RCC 7860 (cell line): Measurements from ENCODE around the gene MAGI2.
A peak's percentile ranks its signal among the peaks of the same experiment; 100 is the strongest.

Experiments used
- DNase-seq: peaks from one replicate; pipeline ENCODE4 v3.0.0-alpha.2; 2015; ENCODE audit warnings: low spot score
- FAIRE-seq: peaks from 2 replicates; lab custom pipeline; 2012; peaks lifted over from hg19 to GRCh38; lab: Jason Lieb, UNC

The MAGI2 gene

DNA sequence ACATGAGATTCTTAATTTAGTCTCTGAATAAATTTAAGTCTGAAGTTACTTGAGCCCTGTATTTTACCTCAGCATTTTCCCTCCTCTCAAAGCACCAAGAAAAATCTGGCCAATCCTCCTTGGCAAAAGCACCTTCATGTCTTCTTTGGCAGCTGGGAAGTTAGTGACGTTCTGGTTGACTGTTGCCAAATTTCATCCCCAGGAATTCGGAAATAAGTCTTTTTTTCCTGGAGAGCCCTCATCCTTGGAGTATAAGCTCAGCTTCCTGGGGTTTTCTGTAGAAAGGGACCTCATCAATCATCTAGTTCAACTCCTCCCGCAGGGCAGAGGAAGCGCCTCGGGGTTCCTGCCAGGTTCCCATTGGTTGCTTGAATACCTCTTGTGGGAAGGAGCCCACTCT, 1277.3 kb downstream of the MAGI2 start:
- no peak for FAIRE-seq

DNA sequence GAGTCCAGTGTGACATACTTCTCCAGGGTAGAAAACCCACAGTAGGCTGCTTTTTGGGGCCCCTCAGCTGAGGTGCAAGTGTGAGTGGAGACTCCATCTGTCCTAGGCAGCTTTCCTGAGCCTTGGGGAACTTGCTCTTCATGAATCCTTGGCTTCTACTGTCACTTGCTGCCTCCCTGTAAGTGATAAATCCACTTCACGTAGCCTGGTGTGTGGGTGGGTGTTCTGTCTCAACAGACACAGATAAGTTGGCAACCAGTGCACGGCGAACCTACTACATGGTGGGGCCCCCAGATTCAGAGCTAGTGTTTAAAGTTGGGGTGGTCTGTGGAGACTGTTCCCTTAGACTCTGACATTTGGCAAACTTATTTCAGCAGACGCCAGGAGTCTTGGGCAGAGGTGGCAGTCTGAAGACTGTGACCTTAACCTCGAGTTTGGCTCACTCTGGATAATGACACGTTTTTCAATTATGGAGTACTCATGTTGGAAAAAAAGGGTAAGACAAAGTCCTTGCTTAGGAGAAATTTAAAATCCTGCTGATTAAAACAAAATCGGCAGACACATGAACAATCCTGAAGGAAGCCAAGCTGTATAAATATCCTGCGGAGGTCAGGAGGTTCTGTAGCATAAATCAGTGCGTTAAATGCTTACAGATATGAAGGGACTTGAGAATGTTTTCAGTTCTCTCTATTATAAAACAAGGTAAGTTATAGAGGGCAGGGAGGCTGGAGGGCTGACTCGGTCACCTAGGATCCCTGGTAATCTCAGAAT, 1278.0 kb downstream of the MAGI2 start:
- DNase-seq (no peak), FAIRE-seq (no peak)

More for the DNA sequence above, 1277.3 kb downstream of the MAGI2 start:
- no peak for DNase-seq

DNA sequence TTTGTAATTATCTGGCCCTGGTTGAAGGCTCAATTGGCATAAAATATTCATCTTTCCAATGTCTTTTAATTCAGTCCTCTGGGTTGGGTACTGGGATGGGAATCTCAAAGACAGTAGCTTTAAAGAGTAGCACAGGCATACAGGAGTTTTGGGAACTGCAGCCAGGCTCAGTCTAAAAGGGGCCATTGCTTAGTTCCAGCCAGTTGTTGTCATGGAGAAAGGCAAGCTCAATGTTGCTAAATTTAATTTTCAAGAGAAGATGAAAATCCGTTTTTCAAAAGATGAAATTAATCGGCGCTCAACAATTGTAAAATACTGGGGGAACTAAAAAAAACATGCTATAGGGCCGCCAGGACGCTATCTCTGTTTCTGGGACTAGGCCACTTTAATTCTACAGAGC, 1279.8 kb downstream of the MAGI2 start:
- no peak for FAIRE-seq
- DNase-seq = no peak

DNA sequence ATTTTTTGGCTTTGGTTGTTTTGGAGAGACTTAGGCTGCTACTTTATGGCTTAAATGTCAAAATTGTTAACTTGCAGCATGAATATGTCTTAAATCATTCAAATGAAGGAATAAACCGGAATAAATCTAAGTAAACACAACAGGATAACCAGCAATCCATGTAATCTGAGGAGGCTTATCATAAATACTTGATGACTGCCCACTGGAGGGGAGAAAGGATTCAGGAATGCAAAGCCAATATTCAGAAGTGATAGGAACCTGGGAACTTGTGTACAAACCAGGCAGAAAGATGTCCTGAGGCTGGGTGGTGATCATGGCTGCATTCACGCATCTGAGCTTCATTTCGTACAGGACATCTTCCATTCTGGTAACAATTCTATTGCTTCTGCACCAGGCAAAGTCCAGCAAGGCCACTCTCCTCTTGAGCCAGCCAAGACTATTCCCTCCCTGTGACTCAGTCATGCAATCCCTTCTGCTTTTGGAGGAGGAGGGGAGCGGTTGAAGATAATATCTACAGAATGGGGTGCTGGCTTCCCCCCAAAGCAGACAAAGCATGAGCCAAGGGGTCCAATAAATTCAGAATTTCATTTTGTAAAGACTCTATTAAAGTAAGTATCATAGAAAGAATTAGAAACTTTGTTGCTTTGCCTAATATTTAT, 1280.4 kb downstream of the MAGI2 start:
- DNase-seq (no peak), FAIRE-seq (no peak)

DNA sequence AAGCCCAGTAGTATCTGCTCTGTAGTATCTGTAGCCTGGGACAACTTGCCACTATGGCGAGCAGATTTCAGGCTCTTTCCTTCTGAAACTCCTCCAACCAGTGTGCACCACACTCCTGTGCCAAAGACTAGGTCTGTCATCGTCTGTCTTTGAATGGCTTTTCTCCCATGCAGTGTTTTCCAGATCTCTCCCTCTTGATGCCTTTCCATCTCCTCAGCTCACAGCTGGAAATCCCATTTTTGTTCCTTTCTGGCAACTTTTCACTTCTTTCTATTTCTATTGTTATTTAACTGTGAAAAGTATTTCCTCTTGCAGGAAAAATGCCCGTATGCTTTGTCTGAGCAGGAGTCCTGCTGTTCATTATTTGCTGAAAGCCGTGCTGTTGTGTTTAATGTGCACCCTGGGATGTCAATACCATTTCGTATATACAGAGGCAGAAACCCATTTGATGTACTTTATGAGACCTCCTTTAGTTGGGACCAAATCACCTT, 1281.2 kb downstream of the MAGI2 start:
- FAIRE-seq (no peak), DNase-seq (no peak)

GRCh38 chr7:78171398-78171797, 1282.1 kb downstream of the MAGI2 start:
- DNase-seq (no peak), FAIRE-seq (no peak)

DNA sequence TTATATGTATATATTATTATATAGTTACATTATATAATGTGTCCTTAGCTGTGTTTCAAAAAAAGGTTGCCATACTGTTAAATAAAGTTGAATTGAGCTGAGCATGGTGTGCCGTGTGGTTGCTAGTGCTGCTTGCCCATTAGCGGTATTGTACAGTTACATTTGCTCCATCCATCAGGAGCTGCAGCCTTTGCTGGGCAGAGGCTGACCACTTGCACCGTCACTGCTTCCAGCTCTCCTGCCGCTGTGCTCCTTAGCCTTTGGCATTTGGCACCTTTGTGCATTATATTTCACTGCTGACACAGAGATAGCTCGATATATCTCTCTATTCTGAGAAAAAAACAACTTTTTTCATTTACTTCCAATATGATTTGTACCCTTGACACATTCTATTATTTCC, 1282.7 kb downstream of the MAGI2 start:
- no peak for FAIRE-seq
- DNase-seq = no peak

DNA sequence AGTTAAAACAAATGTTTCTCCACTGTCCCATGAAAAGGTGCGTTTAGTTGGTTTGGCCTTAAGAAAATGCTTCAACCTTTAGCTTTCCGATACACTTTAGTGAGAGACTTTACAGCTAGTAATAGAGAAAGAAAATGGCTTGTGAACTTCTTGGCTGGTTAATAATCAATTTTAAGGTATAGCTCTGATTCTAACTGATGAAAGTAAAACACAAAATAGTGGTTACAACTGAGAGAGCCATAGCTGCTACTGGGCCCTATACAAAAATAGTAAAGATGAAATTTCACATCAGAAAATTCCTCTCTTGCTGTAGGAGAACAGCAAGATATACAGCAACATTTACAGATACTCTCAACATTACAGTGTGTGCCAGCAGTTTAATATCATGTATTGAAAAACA, 1283.5 kb downstream of the MAGI2 start:
- DNase-seq (no peak), FAIRE-seq (no peak)

- DNase-seq = no peak
Measured at GRCh38 chr7:78168865-78169264, 1284.6 kb downstream of the MAGI2 start.

GRCh38 chr7:78167860-78168259, 1285.6 kb downstream of the MAGI2 start:
- no peak for DNase-seq
- no peak for FAIRE-seq

More at GRCh38 chr7:78168865-78169264, 1284.6 kb downstream of the MAGI2 start:
- no peak for FAIRE-seq

- DNase-seq (no peak), FAIRE-seq (no peak)
Measured at GRCh38 chr7:78165854-78166253, 1287.6 kb downstream of the MAGI2 start.

DNA sequence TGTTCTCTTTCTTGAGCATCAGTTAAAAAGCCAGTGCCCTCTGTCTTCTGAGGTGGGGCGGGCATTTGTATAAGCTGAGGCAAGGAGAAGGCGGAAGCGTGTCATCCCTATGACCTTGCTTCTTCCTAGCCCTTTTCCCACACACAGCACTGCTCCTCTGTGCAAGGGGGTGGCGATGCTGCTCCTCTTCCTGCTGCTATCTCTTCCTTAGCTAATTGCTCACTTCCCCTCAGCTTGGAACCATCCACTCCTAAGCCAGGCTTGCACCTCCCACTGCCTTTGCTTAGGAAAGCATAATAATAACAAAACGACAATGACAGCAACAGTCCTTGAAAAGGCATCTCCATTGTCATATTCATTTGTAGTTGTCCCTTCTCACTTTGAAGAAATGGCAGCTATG, 1288.0 kb downstream of the MAGI2 start:
- DNase-seq (no peak), FAIRE-seq (no peak)

DNA sequence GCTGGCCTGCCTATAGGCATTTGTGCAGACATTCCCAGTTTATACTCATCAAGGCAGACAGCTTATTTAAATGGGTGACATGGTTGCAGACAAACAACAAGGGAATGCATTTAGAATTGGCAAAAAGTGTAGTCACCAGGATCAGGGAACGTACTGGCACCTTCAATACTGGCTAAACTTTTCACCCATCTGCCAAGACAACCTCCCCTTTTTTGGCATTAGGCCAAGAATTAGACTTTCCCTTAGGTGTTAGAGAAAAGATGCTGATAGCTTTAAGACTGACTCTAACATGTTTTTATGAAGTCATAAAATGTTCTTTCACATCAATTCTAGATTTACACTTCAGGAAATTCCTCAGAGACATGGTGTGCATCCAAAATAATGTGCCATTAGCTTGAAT, 1289.0 kb downstream of the MAGI2 start:
- DNase-seq = no peak
- FAIRE-seq = no peak

DNA sequence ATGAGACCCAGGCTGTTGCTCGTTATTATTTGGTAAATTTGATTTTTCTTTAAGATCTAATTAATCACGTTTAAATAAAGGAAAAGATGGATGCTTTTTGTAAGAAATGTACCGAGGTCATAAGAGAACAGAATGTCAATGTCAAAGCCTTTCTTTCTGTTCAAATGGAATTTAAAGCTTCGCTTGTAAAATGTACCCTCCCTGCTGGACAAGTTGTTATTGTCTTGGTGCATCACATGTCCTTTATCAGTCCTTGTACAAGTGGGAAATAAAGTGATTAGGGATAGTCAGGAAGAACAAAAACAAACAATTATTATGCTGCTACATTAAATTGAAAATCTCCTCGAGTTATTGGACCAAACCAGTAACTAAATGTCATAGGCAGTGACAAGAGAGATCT, 1291.7 kb downstream of the MAGI2 start:
- DNase-seq (no peak), FAIRE-seq (no peak)

DNA sequence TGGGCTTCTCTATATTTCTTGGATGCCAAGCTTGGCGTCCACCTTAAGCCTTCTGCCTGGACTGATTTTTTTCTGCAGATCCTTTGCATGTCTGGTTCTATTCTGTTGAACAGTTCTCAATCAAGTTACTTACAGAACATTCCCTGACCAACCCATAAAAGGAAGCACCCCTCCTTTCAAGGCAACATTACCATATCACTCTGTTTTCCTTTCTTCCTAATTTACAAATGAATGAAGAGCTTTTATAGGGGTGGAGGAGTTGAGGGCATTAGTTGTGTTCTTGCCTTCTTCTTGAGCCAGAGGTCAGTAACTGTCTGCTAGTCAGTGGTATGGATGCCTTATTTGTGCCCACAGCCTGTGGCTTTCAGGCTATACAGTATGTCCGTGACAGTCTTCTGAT, 1293.9 kb downstream of the MAGI2 start:
- FAIRE-seq (no peak), DNase-seq (no peak)

GRCh38 chr7:78153285-78153684, 1300.2 kb downstream of the MAGI2 start:
- DNase-seq (no peak), FAIRE-seq (no peak)

GRCh38 chr7:78151229-78151628, 1302.2 kb downstream of the MAGI2 start:
- FAIRE-seq = peak; percentile 41
- no peak for DNase-seq

GRCh38 chr7:78149787-78150186, 1303.7 kb downstream of the MAGI2 start:
- DNase-seq (no peak), FAIRE-seq (peak; percentile 55)

DNA sequence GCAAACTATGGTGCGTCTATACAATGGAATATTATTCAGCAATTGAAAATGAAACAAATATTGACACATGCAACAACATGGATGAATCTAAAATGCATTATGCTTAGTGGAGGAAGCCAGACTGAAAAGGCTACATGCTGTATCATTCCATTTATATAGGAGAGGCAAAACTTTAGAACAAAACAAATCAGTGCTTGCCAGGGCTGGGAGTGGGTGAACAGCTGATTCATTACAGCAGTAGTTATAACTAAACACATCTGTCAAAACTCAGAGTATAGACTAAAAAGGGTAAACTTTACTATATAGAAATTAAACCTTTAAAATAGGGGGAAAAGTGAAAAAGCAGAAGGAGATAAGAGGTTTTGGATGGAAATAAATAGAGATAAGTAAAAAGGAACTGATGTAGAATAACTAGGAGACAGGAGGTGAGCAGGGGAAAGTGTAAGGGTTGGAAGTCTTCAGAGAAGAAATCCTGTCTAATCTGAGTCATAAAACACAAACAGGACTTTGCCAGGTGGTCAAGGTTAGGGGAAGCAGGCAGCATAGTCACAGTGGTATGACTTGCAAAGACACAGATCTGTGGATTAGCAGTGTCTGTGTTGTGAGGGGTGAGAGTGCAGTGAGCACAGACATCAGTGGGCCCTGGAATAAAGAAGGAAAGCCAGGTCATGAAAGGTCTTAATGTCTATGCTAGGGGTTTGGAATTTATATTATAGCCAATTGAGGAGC, 1305.1 kb downstream of the MAGI2 start:
- DNase-seq (no peak), FAIRE-seq (no peak)

- FAIRE-seq = no peak
- no peak for DNase-seq
Measured at GRCh38 chr7:78146546-78146945, 1306.9 kb downstream of the MAGI2 start.

DNA sequence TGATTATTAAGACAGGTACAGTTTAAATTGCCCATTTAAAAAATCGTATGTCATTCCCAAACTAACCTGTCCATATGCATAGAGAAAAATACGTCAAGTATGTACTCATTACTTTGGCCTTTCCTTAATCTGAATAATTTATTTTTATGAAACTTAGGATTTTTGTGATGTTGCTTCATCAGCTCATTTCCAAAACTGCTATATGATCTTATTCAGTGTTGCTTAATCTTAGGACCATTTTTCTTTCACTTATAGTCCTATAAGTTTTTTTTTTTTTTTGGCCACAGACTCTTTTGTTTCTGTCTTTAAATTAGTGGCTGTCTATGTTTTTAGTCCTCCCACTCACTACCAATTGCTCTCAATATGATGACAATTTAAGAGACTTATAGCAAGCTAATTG, 1309.8 kb downstream of the MAGI2 start:
- no peak for FAIRE-seq

More for the DNA sequence above, 1309.8 kb downstream of the MAGI2 start:
- no peak for DNase-seq
